GM10266 (cell line): ENCODE data around the gene PRR9.
"Not testable (repeated sequence)": the region's sequence is repeated elsewhere in the genome, so short reads cannot be mapped to it uniquely, and the experiment has no call there.

Source experiments
- DNase-seq: peaks from one replicate; pipeline ENCODE4 v3.0.0; 2012; ENCODE audit errors: extremely low spot score
- CTCF ChIP-seq: IDR thresholded peaks from 2 replicates; pipeline ENCODE4 v1.5.1; 2012; ENCODE audit warnings: mild to moderate bottlenecking, low read depth; ENCODE audit not compliant: control insufficient read depth, insufficient read depth; ENCODE audit errors: missing control alignments

The PRR9 gene

GRCh38 chr1:153229076-153229829 is 11.9 kb downstream of the PRR9 start:
- TF ChIP-seq CTCF: peak; percentile 51
- DNase-seq: not testable (repeated sequence)

DNA sequence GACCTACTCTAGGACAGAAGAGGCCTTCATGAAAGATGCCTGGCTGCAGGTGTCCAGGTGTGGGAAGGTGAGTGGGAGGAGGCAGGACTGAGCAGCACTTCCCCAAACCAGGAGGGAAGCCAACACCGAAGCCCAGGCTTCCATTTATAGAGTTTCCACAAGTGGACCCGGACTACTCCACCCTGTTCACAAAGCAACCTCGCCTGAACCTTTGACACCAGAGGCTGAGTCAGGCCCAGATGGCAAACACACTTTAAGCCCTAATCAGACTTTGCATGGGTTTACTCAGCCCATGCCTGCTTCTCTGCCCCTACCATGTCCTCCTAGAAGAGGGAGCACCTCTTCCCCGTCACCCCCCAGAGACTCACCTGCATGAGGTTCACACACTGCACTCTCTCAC is 14.0 kb downstream of the PRR9 start:
- TF ChIP-seq CTCF: no peak
- DNase-seq: no peak

DNA sequence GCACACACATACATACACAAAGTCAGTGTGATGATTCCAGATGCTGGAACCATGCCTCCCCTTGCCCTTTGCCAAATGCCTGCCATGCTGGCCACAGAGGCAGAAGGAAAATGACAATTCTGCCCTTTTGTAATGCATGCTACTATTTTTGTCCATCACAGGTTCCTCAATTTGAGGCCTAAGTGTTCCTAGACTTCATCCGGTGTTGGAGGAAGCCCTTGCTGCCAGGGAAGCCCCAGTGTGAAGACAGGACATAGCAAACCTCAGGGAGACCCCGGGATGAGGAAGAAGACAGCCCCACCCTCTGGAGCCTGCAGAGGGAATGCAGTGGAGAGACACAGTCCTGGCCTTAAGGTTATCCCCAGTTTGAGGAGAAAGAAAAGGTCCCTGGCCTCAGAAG is 14.4 kb downstream of the PRR9 start:
- no peak for DNase-seq
- no peak for TF ChIP-seq CTCF

DNA sequence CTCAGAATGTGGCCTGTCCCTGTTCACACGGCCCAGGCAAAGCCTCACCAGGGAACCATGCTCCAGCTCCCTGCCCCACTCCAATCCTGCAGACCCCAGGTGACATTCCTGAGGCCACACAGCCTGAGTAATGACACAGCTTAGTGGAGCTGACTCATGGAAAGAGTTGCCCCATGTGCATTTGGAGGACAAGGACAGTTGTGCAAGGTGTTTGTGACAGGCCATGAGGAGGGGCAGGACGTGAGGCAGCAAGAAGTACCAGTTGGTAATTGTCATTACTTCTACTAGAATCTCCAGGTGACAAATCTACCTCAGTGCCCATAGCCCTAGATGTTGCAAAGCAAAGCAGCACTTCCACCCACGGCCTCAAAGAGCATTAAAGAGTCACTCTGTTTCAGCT is 15.2 kb downstream of the PRR9 start:
- TF ChIP-seq CTCF: no peak
- DNase-seq: no peak

GRCh38 chr1:153233448-153233847 is 16.1 kb downstream of the PRR9 start:
- no peak for TF ChIP-seq CTCF
- DNase-seq: no peak

GRCh38 chr1:153238527-153238926 is 21.1 kb downstream of the PRR9 start:
- DNase-seq: no peak
- TF ChIP-seq CTCF: peak; percentile 28

- TF ChIP-seq CTCF: no peak
- DNase-seq: no peak
Observed at GRCh38 chr1:153242160-153242559, 24.8 kb downstream of the PRR9 start.
